ENCODE measurements around the gene VAMP3. TPM values are rescaled to one million over a fixed set of nuclear protein-coding genes. Genes with fewer than 3 reads are reported as not detected.
A peak's percentile ranks its signal among the peaks of the same experiment; 100 is the strongest.

VAMP3 gene
- total RNA-seq, 2 experiments from 2014 or later: 31.6 to 34.9 TPM

- CTCF ChIA-PET (ENCODE audit: unreplicated experiment): no interaction called here
- H2AFZ ChIP-seq (ENCODE audit: low read length): peak overlapping the region; percentile 86; the same call in 1 of the 2 replicates
- no peak overlapping the region for H3K27ac ChIP-seq (ENCODE audit: low read depth, low read length, poor library complexity, severe bottlenecking)
- H3K4me2 ChIP-seq (ENCODE audit: low read length): peak overlapping the region; percentile 78
- H3K9me3 ChIP-seq (ENCODE audit: low read length): no peaks in the 10 kb centered on the region
- H3K79me2 ChIP-seq (ENCODE audit: insufficient read depth, low read depth, low read length): no peaks in the 10 kb centered on the region
- no peaks in the 10 kb centered on the region for H4K20me1 ChIP-seq (ENCODE audit: insufficient read depth, low read length)
- intact Hi-C loops (cut with micrococcal nuclease; ENCODE audit: unreplicated experiment): no loop called here
- DNase-seq (ENCODE audit: low spot score): peak; percentile 31
- peak overlapping the region; percentile 66 for H3K4me3 ChIP-seq (ENCODE audit: low read depth, low read length, poor library complexity, severe bottlenecking)
- TF ChIP-seq EZH2phosphoT487 (IDR thresholded peaks at IDR 0.05; ENCODE audit: borderline replicate concordance, low read depth, low read length) (no peak), CTCF (conservative IDR thresholded peaks at IDR 0.05; ENCODE audit: low read length) (no peak)
- H3K4me1 ChIP-seq (ENCODE audit: insufficient read depth, low read length, poor library complexity, severe bottlenecking): peaks cover 8% of the 10 kb centered on the region
- BruUV-seq (replicated peaks): no TSS peak
- peaks cover 23% of the 10 kb centered on the region for H3K36me3 ChIP-seq (ENCODE audit: insufficient read depth, low read length)
- no peaks in the 10 kb centered on the region for H3K9me2 ChIP-seq (ENCODE audit: insufficient read depth, low read length)
- POLR2A ChIA-PET: no interaction called here
These were observed 12.1 kb downstream of the VAMP3 start for GRCh38 chr1:7783178-7783711.

GRCh38 chr1:7783826-7784491, 12.9 kb downstream of the VAMP3 start, which contains the start of gene PER3:
Gene PER3 (plus strand): TSS chr1:7784291. CDS start chr1:7784878, 587 bp downstream.
- ChIA-PET POLR2A (no interaction called here), CTCF (ENCODE audit: unreplicated experiment) (no interaction called here)
- Histone ChIP-seq H4K20me1 (ENCODE audit: insufficient read depth, low read length) (no peaks in the 10 kb centered on the region), H3K4me2 (ENCODE audit: low read length) (peak within 1 kb of the TSS; percentile 78), H3K79me2 (ENCODE audit: insufficient read depth, low read depth, low read length) (no peaks in the 10 kb centered on the region), H2AFZ (ENCODE audit: low read length) (peak within 1 kb of the TSS; percentile 86), H3K4me3 (ENCODE audit: low read depth, low read length, poor library complexity, severe bottlenecking) (peak within 1 kb of the TSS; percentile 66), H3K27ac (ENCODE audit: low read depth, low read length, poor library complexity, severe bottlenecking) (peak within 1 kb of the TSS; percentile 38), H3K9me2 (ENCODE audit: insufficient read depth, low read length) (no peaks in the 10 kb centered on the region), H3K36me3 (ENCODE audit: insufficient read depth, low read length) (peaks cover 19% of the 10 kb centered on the region; the same call in 1 of the 2 replicates), H3K4me1 (ENCODE audit: insufficient read depth, low read length, poor library complexity, severe bottlenecking) (peaks cover 8% of the 10 kb centered on the region), H3K9me3 (ENCODE audit: low read length) (no peaks in the 10 kb centered on the region)
- BruUV-seq (replicated peaks): no TSS peak
- intact Hi-C loops (cut with micrococcal nuclease; ENCODE audit: unreplicated experiment): no loop called here
- peak; percentile 89 for DNase-seq (ENCODE audit: low spot score)
- TF ChIP-seq EZH2phosphoT487 (IDR thresholded peaks at IDR 0.05; ENCODE audit: borderline replicate concordance, low read depth, low read length): no peak
- no peak for TF ChIP-seq CTCF (conservative IDR thresholded peaks at IDR 0.05; ENCODE audit: low read length)

- Histone ChIP-seq H3K4me3 (ENCODE audit: low read depth, low read length, poor library complexity, severe bottlenecking) (no peak overlapping the region), H4K20me1 (ENCODE audit: insufficient read depth, low read length) (no peaks in the 10 kb centered on the region), H2AFZ (ENCODE audit: low read length) (no peak overlapping the region), H3K36me3 (ENCODE audit: insufficient read depth, low read length) (peaks cover 15% of the 10 kb centered on the region; the same call in 1 of the 2 replicates), H3K27ac (ENCODE audit: low read depth, low read length, poor library complexity, severe bottlenecking) (no peak overlapping the region), H3K9me3 (ENCODE audit: low read length) (no peaks in the 10 kb centered on the region), H3K9me2 (ENCODE audit: insufficient read depth, low read length) (no peaks in the 10 kb centered on the region), H3K79me2 (ENCODE audit: insufficient read depth, low read depth, low read length) (no peaks in the 10 kb centered on the region), H3K4me1 (ENCODE audit: insufficient read depth, low read length, poor library complexity, severe bottlenecking) (peaks cover 8% of the 10 kb centered on the region), H3K4me2 (ENCODE audit: low read length) (no peak overlapping the region)
- DNase-seq (ENCODE audit: low spot score): no peak
- ChIA-PET POLR2A (no interaction called here), CTCF (ENCODE audit: unreplicated experiment) (no interaction called here)
- no TSS peak for BruUV-seq (replicated peaks)
- intact Hi-C loops (cut with micrococcal nuclease; ENCODE audit: unreplicated experiment): no loop called here
- no peak for TF ChIP-seq EZH2phosphoT487 (IDR thresholded peaks at IDR 0.05; ENCODE audit: borderline replicate concordance, low read depth, low read length)
- TF ChIP-seq CTCF (conservative IDR thresholded peaks at IDR 0.05; ENCODE audit: low read length): no peak
These were observed 13.5 kb downstream of the VAMP3 start for GRCh38 chr1:7784492-7785071.
